GM18526 (cell line): ENCODE data around the gene DBH.

Experiments used
- POLR2A ChIP-seq: IDR thresholded peaks from 3 replicates; pipeline ENCODE4 v1.6.1; 2011; ENCODE audit not compliant: insufficient read length; ENCODE audit errors: extremely low read depth

Gene DBH

GRCh38 chr9:133677126-133678010, 41.2 kb downstream of the DBH start:
- no peak for TF ChIP-seq POLR2A

GRCh38 chr9:133679056-133679455, 42.9 kb downstream of the DBH start:
- TF ChIP-seq POLR2A, result no peak

- TF ChIP-seq POLR2A, result no peak
Observed at GRCh38 chr9:133679466-133680061, 43.4 kb downstream of the DBH start.

- no peak for TF ChIP-seq POLR2A
Observed at GRCh38 chr9:133680250-133680975, 44.2 kb downstream of the DBH start.

- TF ChIP-seq POLR2A, result no peak
Observed at GRCh38 chr9:133680976-133681657, 45.0 kb downstream of the DBH start.

- no peak for TF ChIP-seq POLR2A
Observed at GRCh38 chr9:133681658-133682306, 45.6 kb downstream of the DBH start.

- TF ChIP-seq POLR2A, result no peak
Observed at GRCh38 chr9:133682818-133683585, 46.8 kb downstream of the DBH start.

GRCh38 chr9:133683586-133684120, 47.5 kb downstream of the DBH start:
- TF ChIP-seq POLR2A, result no peak

GRCh38 chr9:133684121-133684935, 48.2 kb downstream of the DBH start:
- no peak for TF ChIP-seq POLR2A

- TF ChIP-seq POLR2A, result no peak
Observed at GRCh38 chr9:133684936-133685361, 48.8 kb downstream of the DBH start.

- no peak for TF ChIP-seq POLR2A
Observed at GRCh38 chr9:133685653-133686609, 49.8 kb downstream of the DBH start.
